ENCODE measurements around the gene SIX2.

SIX2 gene

GRCh38 chr2:45001869-45002385 is 7.3 kb downstream of the SIX2 start:
- DNase-seq (ENCODE audit: low read depth in 2 of 2) = no peak

DNA sequence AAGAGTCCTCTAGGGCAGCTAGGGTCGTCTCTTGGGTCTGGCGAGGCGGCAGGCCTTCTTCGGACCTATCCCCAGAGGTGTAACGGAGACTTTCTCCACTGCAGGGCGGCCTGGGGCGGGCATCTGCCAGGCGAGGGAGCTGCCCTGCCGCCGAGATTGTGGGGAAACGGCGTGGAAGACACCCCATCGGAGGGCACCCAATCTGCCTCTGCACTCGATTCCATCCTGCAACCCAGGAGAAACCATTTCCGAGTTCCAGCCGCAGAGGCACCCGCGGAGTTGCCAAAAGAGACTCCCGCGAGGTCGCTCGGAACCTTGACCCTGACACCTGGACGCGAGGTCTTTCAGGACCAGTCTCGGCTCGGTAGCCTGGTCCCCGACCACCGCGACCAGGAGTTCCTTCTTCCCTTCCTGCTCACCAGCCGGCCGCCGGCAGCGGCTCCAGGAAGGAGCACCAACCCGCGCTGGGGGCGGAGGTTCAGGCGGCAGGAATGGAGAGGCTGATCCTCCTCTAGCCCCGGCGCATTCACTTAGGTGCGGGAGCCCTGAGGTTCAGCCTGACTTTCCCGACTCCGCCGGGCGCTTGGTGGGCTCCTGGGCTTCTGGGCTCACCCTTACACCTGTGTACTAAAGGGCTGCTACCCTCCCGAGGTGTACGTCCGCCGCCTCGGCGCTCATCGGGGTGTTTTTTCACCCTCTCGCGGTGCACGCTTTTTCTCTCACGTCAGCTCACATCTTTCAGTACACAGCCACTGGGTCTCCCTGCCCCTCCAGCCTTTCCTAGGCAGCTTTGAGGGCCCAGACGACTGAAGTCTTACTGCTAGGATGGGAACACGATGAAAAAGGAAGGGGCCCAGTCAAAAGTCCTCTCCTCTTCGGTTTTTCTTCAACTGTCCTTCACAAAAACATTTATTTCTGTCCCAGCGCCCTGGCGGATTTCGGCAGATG is 8.1 kb downstream of the SIX2 start:
- no peak for DNase-seq (ENCODE audit: low read depth in 2 of 2)

- DNase-seq (ENCODE audit: low read depth in 2 of 2) = no peak
Measured at GRCh38 chr2:45000341-45000901, 8.8 kb downstream of the SIX2 start.

- no peak for DNase-seq (ENCODE audit: low read depth in 2 of 2)
Measured at GRCh38 chr2:44999540-44999939, 9.7 kb downstream of the SIX2 start.

- no peak for DNase-seq (ENCODE audit: low read depth in 2 of 2)
Measured at GRCh38 chr2:44997963-44998362, 11.3 kb downstream of the SIX2 start.

DNA sequence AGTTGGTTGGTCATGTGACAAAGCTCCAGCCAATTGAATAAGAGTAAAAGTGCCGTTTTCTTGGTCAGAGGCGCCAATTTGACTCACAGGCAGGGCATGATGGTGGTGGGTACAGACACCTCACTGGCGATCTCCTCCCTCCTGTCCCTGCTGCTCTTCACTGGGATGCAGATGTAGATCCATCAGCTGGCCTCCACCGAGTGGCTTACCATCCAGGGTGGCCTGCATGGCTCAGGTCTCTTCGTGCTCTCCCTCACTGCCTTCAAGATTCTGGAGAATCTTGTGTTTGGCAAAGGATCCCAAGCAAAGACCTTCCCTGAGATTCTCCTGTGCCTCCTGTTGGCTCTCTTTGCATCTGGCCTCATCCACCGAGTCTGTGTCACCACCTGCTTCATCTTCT is 12.9 kb downstream of the SIX2 start:
- no peak for DNase-seq (ENCODE audit: low read depth in 2 of 2)

- no peak for DNase-seq (ENCODE audit: low read depth in 2 of 2)
Measured at GRCh38 chr2:44994377-44994776, 14.9 kb downstream of the SIX2 start.

DNA sequence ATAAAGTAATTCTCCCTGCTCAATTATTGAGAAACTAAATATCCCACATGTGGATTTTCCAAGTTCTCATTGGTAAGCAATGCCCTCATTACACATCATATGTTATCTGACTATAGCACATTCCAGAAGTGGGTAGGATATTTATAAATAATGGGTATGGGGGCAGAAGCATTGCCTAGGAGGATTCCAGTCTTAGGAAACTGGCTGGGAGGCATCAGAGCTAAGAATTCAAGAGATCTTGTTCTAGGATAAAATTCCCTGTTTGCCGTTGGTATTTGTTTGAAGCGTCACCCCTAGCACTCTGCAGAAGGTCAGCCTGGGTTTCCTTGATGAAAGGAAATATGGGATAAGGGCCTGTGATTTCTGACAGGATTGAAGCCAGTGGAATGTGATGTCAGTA is 20.1 kb downstream of the SIX2 start:
- DNase-seq (ENCODE audit: low read depth in 2 of 2) = no peak

- DNase-seq (ENCODE audit: low read depth in 2 of 2) = no peak
Measured at GRCh38 chr2:44983836-44984604, 25.2 kb downstream of the SIX2 start.

GRCh38 chr2:44981714-44982108 is 27.5 kb downstream of the SIX2 start:
- DNase-seq (ENCODE audit: low read depth in 2 of 2) = peak; percentile 23 to 35

DNA sequence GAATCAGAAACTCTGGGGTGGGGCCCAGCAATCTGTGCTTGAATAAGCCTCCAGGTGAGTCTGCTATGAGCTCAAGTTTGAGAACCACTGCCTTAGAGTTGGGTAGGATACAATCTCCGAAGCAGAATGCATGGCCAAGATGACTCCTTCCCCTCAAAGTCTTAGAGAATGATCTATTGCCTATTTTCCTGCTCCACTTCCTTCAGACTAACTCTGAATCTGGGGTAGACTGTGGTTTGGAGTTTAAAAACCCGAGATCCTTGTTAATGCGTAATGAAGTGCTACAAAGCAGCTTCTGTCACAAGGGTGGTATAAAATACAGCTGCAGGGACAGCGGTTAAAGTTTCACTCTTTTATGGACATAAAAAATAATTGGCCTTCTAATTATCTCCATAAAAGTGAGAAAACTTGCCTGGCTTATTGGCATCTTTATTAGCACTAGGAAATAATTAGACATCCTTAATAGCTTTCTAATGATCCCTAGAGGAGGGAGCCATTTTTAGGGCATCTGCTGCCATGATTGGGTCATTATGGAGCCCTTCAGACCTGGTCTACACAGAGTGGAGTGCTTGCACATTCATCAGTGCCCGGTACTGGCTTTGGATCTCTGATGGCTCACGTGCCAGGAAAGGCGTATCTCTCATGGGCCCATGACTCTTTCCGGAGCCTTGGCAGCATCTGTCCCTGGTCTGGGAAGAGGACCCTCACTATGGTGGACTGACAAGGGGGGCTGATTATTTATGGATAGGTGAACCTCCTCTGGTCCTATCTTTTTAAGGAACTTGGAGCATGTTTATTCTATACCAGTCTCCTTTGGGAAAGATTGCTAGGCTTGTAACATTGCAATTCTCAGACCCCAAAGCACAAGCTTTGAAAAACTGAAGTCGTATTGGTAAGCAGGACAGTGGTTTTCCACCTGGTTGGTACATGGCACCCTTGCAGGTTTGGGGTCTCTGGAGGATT is 28.2 kb downstream of the SIX2 start:
- DNase-seq (ENCODE audit: low read depth in 2 of 2) = no peak

- DNase-seq (ENCODE audit: low read depth in 2 of 2) = no peak
Measured at GRCh38 chr2:44979581-44979980, 29.7 kb downstream of the SIX2 start.

- no peak for DNase-seq (ENCODE audit: low read depth in 2 of 2)
Measured at GRCh38 chr2:44975571-44976450, 33.4 kb downstream of the SIX2 start.

DNA sequence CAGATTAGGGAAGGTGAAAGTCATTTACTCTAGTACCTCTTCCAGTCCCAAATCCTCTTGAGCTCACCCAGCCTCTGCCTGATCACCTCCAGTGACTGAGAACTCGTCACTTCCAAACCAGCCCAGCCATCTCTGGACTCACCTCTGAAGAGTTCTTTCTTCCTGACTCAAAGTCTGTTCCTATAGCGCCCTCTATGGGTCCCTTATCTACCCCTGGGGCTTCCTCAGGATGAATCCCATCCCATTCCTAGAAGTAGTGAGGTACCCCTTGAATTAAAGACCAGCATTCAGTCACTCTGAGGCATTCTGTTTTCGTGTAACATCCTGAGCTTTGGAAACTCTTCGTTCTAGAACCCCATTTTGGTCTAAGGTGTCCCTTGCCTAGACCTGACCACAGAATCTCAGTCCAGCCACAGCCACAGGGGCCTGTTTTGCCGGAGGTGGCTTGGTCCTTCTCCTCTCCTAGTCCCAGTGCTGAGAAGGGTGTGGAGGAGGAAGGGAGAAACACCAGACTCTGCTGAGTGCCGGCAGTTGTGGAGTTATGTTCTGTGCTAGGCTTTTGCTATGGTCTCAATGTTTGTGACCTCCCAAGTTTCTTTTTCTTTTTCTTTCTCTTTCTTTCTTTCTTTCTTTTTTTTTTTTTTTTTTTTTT is 35.1 kb downstream of the SIX2 start:
- DNase-seq (ENCODE audit: low read depth in 2 of 2) = no peak

GRCh38 chr2:44972771-44973535 is 36.3 kb downstream of the SIX2 start:
- no peak for DNase-seq (ENCODE audit: low read depth in 2 of 2)

GRCh38 chr2:44970846-44971450 is 38.3 kb downstream of the SIX2 start:
- DNase-seq (ENCODE audit: low read depth in 2 of 2) = no peak

DNA sequence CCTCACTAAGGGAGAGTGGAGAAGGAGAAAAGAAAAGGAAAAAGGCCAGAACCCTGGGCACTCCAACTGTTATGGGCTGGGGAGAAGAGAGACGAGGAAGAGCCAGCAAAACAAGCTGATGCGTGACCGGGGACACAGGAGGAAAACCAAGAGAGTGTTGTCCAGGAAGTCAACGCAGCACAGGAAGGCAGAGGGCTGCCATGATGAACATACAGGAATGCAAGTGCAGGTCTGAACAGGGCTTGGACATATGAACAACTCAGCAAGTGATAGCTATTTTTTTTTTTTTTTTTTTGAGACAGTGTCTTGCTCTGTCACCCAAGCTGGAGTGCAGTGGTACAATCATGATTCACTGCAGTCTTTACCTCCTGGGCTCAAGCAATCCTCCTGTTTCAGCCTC is 39.3 kb downstream of the SIX2 start:
- no peak for DNase-seq (ENCODE audit: low read depth in 2 of 2)

GRCh38 chr2:44967727-44968432 is 41.4 kb downstream of the SIX2 start:
- DNase-seq (ENCODE audit: low read depth in 2 of 2) = no peak
